ENCODE data around the gene CRB3.

GRCh38 chr19:6452899-6453298 is 11.2 kb upstream of the CRB3 start:
- TF ChIP-seq CTCF (IDR thresholded peaks at IDR 0.05) (no peak), POLR2A (IDR thresholded peaks at IDR 0.05) (no peak), EP300 (IDR thresholded peaks at IDR 0.05) (no peak)

Measured in ovary (tissue), 3 donors.